Measurements from ENCODE around the gene RAB38. TPM values are rescaled to one million over a fixed set of nuclear protein-coding genes. Genes with fewer than 3 reads are reported as not detected.

The RAB38 gene
- total RNA-seq, 1 donor from 2014 or later: 8.1 TPM

DNA sequence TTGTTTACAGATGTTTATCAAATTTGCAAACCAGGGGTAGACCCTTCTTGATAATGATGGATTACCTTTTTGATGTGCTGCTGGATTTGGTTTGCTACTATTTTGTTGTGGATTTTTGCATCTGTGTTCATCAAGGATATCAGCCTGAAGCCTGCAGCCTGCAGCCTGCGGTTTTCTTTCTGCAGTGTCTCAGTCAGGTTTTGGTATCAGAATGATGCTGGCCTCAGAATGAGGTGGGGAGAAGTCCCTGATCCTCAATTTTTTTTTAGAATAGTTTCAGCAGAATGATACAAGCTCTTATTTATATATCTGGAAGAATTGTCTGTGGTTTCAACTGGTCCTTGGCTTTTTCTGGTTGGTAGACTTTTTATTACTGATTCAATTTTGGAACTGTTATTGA lies 19.7 kb upstream of the RAB38 start:
- Histone ChIP-seq H3K79me2 (ENCODE audit: low read depth) (no peaks in the 10 kb centered on the region), H3K4me3 (no peak overlapping the region), H2AFZ (replicated peaks) (no peak overlapping the region), H3F3A (ENCODE audit: low read depth) (no peaks in the 10 kb centered on the region), H3K9ac (no peak overlapping the region), H3K27me3 (no peaks in the 10 kb centered on the region), H3K4me2 (no peak overlapping the region), H4K20me1 (ENCODE audit: low read depth) (no peaks in the 10 kb centered on the region), H3K27ac (no peak overlapping the region), H3K9me3 (ENCODE audit: low read depth) (no peaks in the 10 kb centered on the region), H3K36me3 (no peaks in the 10 kb centered on the region), H3K4me1 (no peaks in the 10 kb centered on the region)
- TF ChIP-seq EZH2 (IDR thresholded peaks at IDR 0.05): no peak
- TF ChIP-seq EZH2phosphoT487 (IDR thresholded peaks at IDR 0.05): no peak
- TF ChIP-seq, protein P1, sequence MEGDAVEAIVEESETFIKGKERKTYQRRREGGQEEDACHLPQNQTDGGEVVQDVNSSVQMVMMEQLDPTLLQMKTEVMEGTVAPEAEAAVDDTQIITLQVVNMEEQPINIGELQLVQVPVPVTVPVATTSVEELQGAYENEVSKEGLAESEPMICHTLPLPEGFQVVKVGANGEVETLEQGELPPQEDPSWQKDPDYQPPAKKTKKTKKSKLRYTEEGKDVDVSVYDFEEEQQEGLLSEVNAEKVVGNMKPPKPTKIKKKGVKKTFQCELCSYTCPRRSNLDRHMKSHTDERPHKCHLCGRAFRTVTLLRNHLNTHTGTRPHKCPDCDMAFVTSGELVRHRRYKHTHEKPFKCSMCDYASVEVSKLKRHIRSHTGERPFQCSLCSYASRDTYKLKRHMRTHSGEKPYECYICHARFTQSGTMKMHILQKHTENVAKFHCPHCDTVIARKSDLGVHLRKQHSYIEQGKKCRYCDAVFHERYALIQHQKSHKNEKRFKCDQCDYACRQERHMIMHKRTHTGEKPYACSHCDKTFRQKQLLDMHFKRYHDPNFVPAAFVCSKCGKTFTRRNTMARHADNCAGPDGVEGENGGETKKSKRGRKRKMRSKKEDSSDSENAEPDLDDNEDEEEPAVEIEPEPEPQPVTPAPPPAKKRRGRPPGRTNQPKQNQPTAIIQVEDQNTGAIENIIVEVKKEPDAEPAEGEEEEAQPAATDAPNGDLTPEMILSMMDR (IDR thresholded peaks at IDR 0.05): no peak
- H3K9me3 Mint-ChIP-seq: peaks cover 15% of the 10 kb centered on the region
- H3K36me3 Mint-ChIP-seq: peaks cover 2% of the 10 kb centered on the region
- no peak overlapping the region for H3K4me3 Mint-ChIP-seq
- no peaks in the 10 kb centered on the region for H3K27me3 Mint-ChIP-seq (ENCODE audit: insufficient read depth, low read depth)
- no peak overlapping the region for H3K27ac Mint-ChIP-seq
- no peaks in the 10 kb centered on the region for H3K4me1 Mint-ChIP-seq
- DNase-seq (ENCODE audit: low spot score): no peak

DNA sequence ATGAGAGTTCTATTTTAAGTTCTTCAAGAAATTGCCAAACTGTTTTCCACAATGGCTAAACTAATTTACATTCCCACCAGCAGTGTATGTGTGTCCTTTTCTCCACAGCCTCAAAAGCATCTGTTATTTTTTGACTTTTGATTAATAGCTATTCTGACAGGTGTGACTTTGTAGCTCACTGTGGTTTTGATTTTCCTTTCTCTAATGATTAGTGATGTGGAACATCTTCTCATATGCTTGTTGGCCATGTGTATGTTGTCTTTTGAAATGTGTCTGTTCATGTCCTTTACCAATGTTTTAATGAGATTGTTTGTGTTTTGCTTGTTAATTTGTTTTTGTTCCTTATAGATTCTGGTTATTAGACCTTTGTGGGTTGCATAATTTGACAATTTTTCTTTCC lies 18.0 kb upstream of the RAB38 start:
- H4K20me1 ChIP-seq (ENCODE audit: low read depth): no peaks in the 10 kb centered on the region
- H3K9ac ChIP-seq: no peak overlapping the region
- no peak overlapping the region for H3K4me3 ChIP-seq
- Mint-ChIP-seq H3K4me1 (peaks cover 8% of the 10 kb centered on the region), H3K9me3 (peaks cover 15% of the 10 kb centered on the region), H3K27ac (no peak overlapping the region), H3K36me3 (peaks cover 2% of the 10 kb centered on the region), H3K27me3 (ENCODE audit: insufficient read depth, low read depth) (no peaks in the 10 kb centered on the region), H3K4me3 (no peak overlapping the region)
- TF ChIP-seq EZH2 (IDR thresholded peaks at IDR 0.05) (no peak), EZH2phosphoT487 (IDR thresholded peaks at IDR 0.05) (no peak)
- TF ChIP-seq, protein P1 (IDR thresholded peaks at IDR 0.05): no peak
- no peak for DNase-seq (ENCODE audit: low spot score)
- H3K79me2 ChIP-seq (ENCODE audit: low read depth): no peaks in the 10 kb centered on the region
- H3K36me3 ChIP-seq: no peaks in the 10 kb centered on the region
- H3K27me3 ChIP-seq: no peaks in the 10 kb centered on the region
- H3F3A ChIP-seq (ENCODE audit: low read depth): no peaks in the 10 kb centered on the region
- H3K4me2 ChIP-seq: no peak overlapping the region
- no peak overlapping the region for H3K27ac ChIP-seq
- H3K9me3 ChIP-seq (ENCODE audit: low read depth): no peaks in the 10 kb centered on the region
- H2AFZ ChIP-seq (replicated peaks): no peak overlapping the region
- H3K4me1 ChIP-seq: no peaks in the 10 kb centered on the region

DNA sequence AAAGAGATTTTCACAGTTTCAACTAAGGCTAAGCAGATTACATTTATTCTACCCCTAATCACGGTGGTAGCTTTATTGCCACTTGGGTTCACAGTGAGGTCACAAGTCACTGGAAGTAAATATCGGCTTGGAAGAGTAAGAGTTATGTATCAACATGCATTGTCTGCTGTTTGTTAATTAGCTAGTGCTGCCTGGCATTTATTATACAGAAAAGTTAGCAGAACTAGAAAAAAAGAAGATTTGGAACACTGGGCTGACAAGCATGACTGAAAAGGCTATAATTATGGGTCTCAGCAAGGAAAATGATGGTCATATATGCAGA lies 13.7 kb upstream of the RAB38 start:
- H3F3A ChIP-seq (ENCODE audit: low read depth): no peaks in the 10 kb centered on the region
- H3K36me3 Mint-ChIP-seq: no peaks in the 10 kb centered on the region
- TF ChIP-seq, protein P1 (IDR thresholded peaks at IDR 0.05): no peak
- TF ChIP-seq EZH2 (IDR thresholded peaks at IDR 0.05) (no peak), EZH2phosphoT487 (IDR thresholded peaks at IDR 0.05) (no peak)
- H3K4me1 ChIP-seq: no peaks in the 10 kb centered on the region
- no peak for DNase-seq (ENCODE audit: low spot score)
- H3K27me3 ChIP-seq: no peaks in the 10 kb centered on the region
- H3K4me1 Mint-ChIP-seq: peaks cover 11% of the 10 kb centered on the region
- no peak overlapping the region for H3K9ac ChIP-seq
- no peaks in the 10 kb centered on the region for H3K36me3 ChIP-seq
- no peak overlapping the region for H3K27ac Mint-ChIP-seq
- no peak overlapping the region for H3K4me3 ChIP-seq
- no peaks in the 10 kb centered on the region for H3K27me3 Mint-ChIP-seq (ENCODE audit: insufficient read depth, low read depth)
- H2AFZ ChIP-seq (replicated peaks): no peak overlapping the region
- no peaks in the 10 kb centered on the region for H3K9me3 ChIP-seq (ENCODE audit: low read depth)
- no peak overlapping the region for H3K27ac ChIP-seq
- H3K4me3 Mint-ChIP-seq: no peak overlapping the region
- H3K9me3 Mint-ChIP-seq: peaks cover 4% of the 10 kb centered on the region
- H3K4me2 ChIP-seq: no peak overlapping the region
- no peaks in the 10 kb centered on the region for H4K20me1 ChIP-seq (ENCODE audit: low read depth)
- H3K79me2 ChIP-seq (ENCODE audit: low read depth): no peaks in the 10 kb centered on the region

Measured in neural progenitor cell (in vitro differentiated cells).